RWPE2 (cell line): ENCODE data around the gene CDK1.

Source experiments
- ATAC-seq: fragments of 200-7000 bp; cut with Tn5 transposase; 3 replicates; pipeline ENCODE4 v1.9.1; 2021; ENCODE audit warnings: low read depth
- DNase-seq: peaks from one replicate; pipeline ENCODE4 v3.0.0-alpha.2; 2020; ENCODE audit warnings: low spot score
- H3K27ac ChIP-seq: fragments of 450-650 bp; 2 replicates; pipeline ENCODE4 v1.5.1; 2017; ENCODE audit warnings: mild to moderate bottlenecking; ENCODE audit not compliant: poor library complexity, severe bottlenecking
- H3K27me3 ChIP-seq: fragments of 250-450 bp; sonication (Bioruptor Pico); 2 replicates; pipeline ENCODE4 v1.5.1; 2021; ENCODE audit warnings: mild to moderate bottlenecking, moderate library complexity; ENCODE audit not compliant: insufficient read depth, poor library complexity, severe bottlenecking
- H3K36me3 ChIP-seq: fragments of 250-450 bp; sonication (Bioruptor Pico); 2 replicates; pipeline ENCODE4 v1.5.1; 2020; ENCODE audit warnings: low read depth, mild to moderate bottlenecking, moderate library complexity
- H3K4me1 ChIP-seq: fragments of 250-450 bp; sonication (Bioruptor Pico); 2 replicates; pipeline ENCODE4 v1.5.1; 2021; ENCODE audit warnings: mild to moderate bottlenecking, moderate library complexity; ENCODE audit not compliant: insufficient read depth, poor library complexity, severe bottlenecking
- H3K4me3 ChIP-seq: fragments of 250-450 bp; sonication (Bioruptor Pico); 2 replicates; pipeline ENCODE4 v1.5.1; 2021; ENCODE audit warnings: mild to moderate bottlenecking, moderate library complexity; ENCODE audit not compliant: severe bottlenecking
- H3K9me3 ChIP-seq: fragments of 250-450 bp; sonication (Bioruptor Pico); 2 replicates; pipeline ENCODE4 v1.5.1; 2021; ENCODE audit warnings: mild to moderate bottlenecking, moderate library complexity; ENCODE audit not compliant: severe bottlenecking
- CTCF ChIP-seq: fragments of 450-650 bp; IDR thresholded peaks from one replicate; pipeline ENCODE4 v1.5.1; 2017; ENCODE audit warnings: mild to moderate bottlenecking, moderate library complexity; ENCODE audit not compliant: poor library complexity, severe bottlenecking

Gene CDK1

GRCh38 chr10:60732807-60733516, 45.3 kb upstream of the CDK1 start:
- H3K9me3 ChIP-seq, result no peaks in the 10 kb centered on the region
- no peaks in the 10 kb centered on the region for H3K27me3 ChIP-seq
- H3K36me3 ChIP-seq, result no peaks in the 10 kb centered on the region
- peak overlapping the region; percentile 49 for H3K27ac ChIP-seq
- H3K4me1 ChIP-seq, result no peaks in the 10 kb centered on the region
- peak; percentile 72 for DNase-seq
- ATAC-seq, result peak; percentile 49
- H3K4me3 ChIP-seq, result peak overlapping the region; percentile 81
- peak; percentile 48 for TF ChIP-seq CTCF

- no peaks in the 10 kb centered on the region for H3K4me1 ChIP-seq
- no peaks in the 10 kb centered on the region for H3K27me3 ChIP-seq
- no peaks in the 10 kb centered on the region for H3K9me3 ChIP-seq
- no peak for DNase-seq
- H3K27ac ChIP-seq, result peak overlapping the region; percentile 49
- ATAC-seq, result peak; percentile 89
- TF ChIP-seq CTCF, result peak; percentile 30
- peak overlapping the region; percentile 81 for H3K4me3 ChIP-seq
- H3K36me3 ChIP-seq, result no peaks in the 10 kb centered on the region
Measured at GRCh38 chr10:60733517-60733822, 44.8 kb upstream of the CDK1 start.

GRCh38 chr10:60733826-60734225, 44.5 kb upstream of the CDK1 start:
- ATAC-seq (peak; percentile 39; the same call in 2 of the 3 replicates), DNase-seq (no peak)
- no peaks in the 10 kb centered on the region for H3K9me3 ChIP-seq
- no peaks in the 10 kb centered on the region for H3K36me3 ChIP-seq
- no peaks in the 10 kb centered on the region for H3K27me3 ChIP-seq
- peak overlapping the region; percentile 81 for H3K4me3 ChIP-seq
- peak overlapping the region; percentile 49 for H3K27ac ChIP-seq
- no peaks in the 10 kb centered on the region for H3K4me1 ChIP-seq
- TF ChIP-seq CTCF, result no peak

GRCh38 chr10:60734226-60734625, 44.1 kb upstream of the CDK1 start:
- no peaks in the 10 kb centered on the region for H3K27me3 ChIP-seq
- DNase-seq, result no peak

More at GRCh38 chr10:60734226-60734625, 44.1 kb upstream of the CDK1 start:
- peak overlapping the region; percentile 81 for H3K4me3 ChIP-seq
- no peaks in the 10 kb centered on the region for H3K36me3 ChIP-seq
- no peak for TF ChIP-seq CTCF
- H3K4me1 ChIP-seq, result no peaks in the 10 kb centered on the region
- ATAC-seq, result peak; percentile 8; the same call in 1 of the 3 replicates
- H3K27ac ChIP-seq, result no peak overlapping the region
- no peaks in the 10 kb centered on the region for H3K9me3 ChIP-seq
